Large intestine (tissue), 3 donors: ENCODE data around the gene GALR1. TPM values are rescaled to one million over a fixed set of nuclear protein-coding genes. Genes with fewer than 3 reads are reported as not detected.

Source experiments
- DNase-seq, 2 donors: peaks; one replicate each; pipeline versions ENCODE4 v3.0.0 to v3.0.0-alpha.2; 2013
- H3K27ac ChIP-seq: one replicate; pipeline ENCODE4 v1.5.1; 2013; ENCODE audit warnings: low read length
- H3K27me3 ChIP-seq: 2 replicates; pipeline ENCODE4 v1.6.1; 2013; ENCODE audit warnings: low read length; ENCODE audit not compliant: control insufficient read depth, insufficient read depth
- H3K36me3 ChIP-seq: 2 replicates; pipeline ENCODE4 v1.6.1; 2013; ENCODE audit warnings: low read length; ENCODE audit not compliant: control insufficient read depth, insufficient read depth
- H3K4me1 ChIP-seq: one replicate; pipeline ENCODE4 v1.6.1; 2013; ENCODE audit warnings: low read length; ENCODE audit not compliant: control insufficient read depth, insufficient read depth
- H3K4me3 ChIP-seq: one replicate; pipeline ENCODE4 v1.5.1; 2013; ENCODE audit warnings: low read length
- H3K9me3 ChIP-seq: one replicate; pipeline ENCODE4 v1.6.1; 2013; ENCODE audit warnings: mild to moderate bottlenecking, low read depth, low read length, moderate library complexity; ENCODE audit not compliant: control insufficient read depth
- WGBS: methylation state at CpG from one replicate; pipeline ENCODE4 v1.1.5; 2013; ENCODE audit warnings: low lambda C conversion rate; ENCODE audit not compliant: insufficient coverage; 5-methylcytosine and 5-hydroxymethylcytosine counted together
- polyA plus RNA-seq: library from polyadenylated mRNA; unstranded; fragments of 120-200 nt; gene quantifications from one replicate; pipeline ENCODE4 v1.2.1, GENCODE V29; 2013

GALR1 gene
- polyA plus RNA-seq, 1 donor: 0.51 TPM

- Histone ChIP-seq H3K27ac (no peak overlapping the region), H3K36me3 (no peaks in the 10 kb centered on the region), H3K27me3 (peaks cover 68% of the 10 kb centered on the region), H3K9me3 (peaks cover 7% of the 10 kb centered on the region), H3K4me1 (no peaks in the 10 kb centered on the region), H3K4me3 (no peak overlapping the region)
- DNase-seq: peak in 1 of 2 donors; percentile 11
- no CpG with 5 or more reads among the region's 40 CpGs for WGBS
Observed at GRCh38 chr18:77250501-77250925, 865 bp downstream of the GALR1 start.

GRCh38 chr18:77250926-77251729, 1.5 kb downstream of the GALR1 start:
- no peak overlapping the region for H3K27ac ChIP-seq
- no peak for DNase-seq
- H3K4me3 ChIP-seq: no peak overlapping the region
- no CpG with 5 or more reads among the region's 67 CpGs for WGBS
- H3K4me1 ChIP-seq: no peaks in the 10 kb centered on the region
- H3K36me3 ChIP-seq: no peaks in the 10 kb centered on the region
- H3K27me3 ChIP-seq: peaks cover 68% of the 10 kb centered on the region
- H3K9me3 ChIP-seq: peaks cover 7% of the 10 kb centered on the region

GRCh38 chr18:77251730-77252050, 2.0 kb downstream of the GALR1 start:
- Histone ChIP-seq H3K9me3 (peaks cover 7% of the 10 kb centered on the region), H3K27ac (no peak overlapping the region), H3K4me1 (no peaks in the 10 kb centered on the region), H3K4me3 (no peak overlapping the region), H3K36me3 (no peaks in the 10 kb centered on the region), H3K27me3 (peaks cover 64% of the 10 kb centered on the region)
- WGBS: no CpG with 5 or more reads among the region's 20 CpGs
- DNase-seq: no peak

- no CpG with 5 or more reads among the region's 10 CpGs for WGBS
- H3K4me3 ChIP-seq: no peak overlapping the region
- H3K27me3 ChIP-seq: peaks cover 41% of the 10 kb centered on the region
- DNase-seq: no peak
- H3K4me1 ChIP-seq: no peaks in the 10 kb centered on the region
- H3K36me3 ChIP-seq: no peaks in the 10 kb centered on the region
- peaks cover 20% of the 10 kb centered on the region for H3K9me3 ChIP-seq
- no peak overlapping the region for H3K27ac ChIP-seq
Observed at GRCh38 chr18:77254711-77255405, 5.2 kb downstream of the GALR1 start.

- H3K27ac ChIP-seq: no peak overlapping the region
- DNase-seq: no peak
- H3K4me1 ChIP-seq: no peaks in the 10 kb centered on the region
- H3K27me3 ChIP-seq: peaks cover 35% of the 10 kb centered on the region
- WGBS: 88% methylated on average over 1 of the region's 6 CpGs
- H3K4me3 ChIP-seq: no peak overlapping the region
- H3K9me3 ChIP-seq: peaks cover 18% of the 10 kb centered on the region
- no peaks in the 10 kb centered on the region for H3K36me3 ChIP-seq
Observed at GRCh38 chr18:77255426-77256105, 5.9 kb downstream of the GALR1 start.

GRCh38 chr18:77262643-77263465, 13.2 kb downstream of the GALR1 start:
- peaks cover 16% of the 10 kb centered on the region for H3K9me3 ChIP-seq
- no peak overlapping the region for H3K27ac ChIP-seq
- WGBS: no CpG with 5 or more reads among the region's 4 CpGs
- no peak overlapping the region for H3K4me3 ChIP-seq
- H3K4me1 ChIP-seq: no peaks in the 10 kb centered on the region
- H3K36me3 ChIP-seq: no peaks in the 10 kb centered on the region
- no peaks in the 10 kb centered on the region for H3K27me3 ChIP-seq
- DNase-seq: no peak

GRCh38 chr18:77263466-77263763, 13.8 kb downstream of the GALR1 start:
- Histone ChIP-seq H3K27me3 (no peaks in the 10 kb centered on the region), H3K27ac (no peak overlapping the region), H3K9me3 (peaks cover 14% of the 10 kb centered on the region), H3K36me3 (no peaks in the 10 kb centered on the region), H3K4me3 (no peak overlapping the region), H3K4me1 (no peaks in the 10 kb centered on the region)
- no peak for DNase-seq
- whole genome bisulfite sequencing: no CpG with 5 or more reads among the region's 3 CpGs

- Histone ChIP-seq H3K27me3 (no peaks in the 10 kb centered on the region), H3K4me3 (no peak overlapping the region), H3K27ac (no peak overlapping the region), H3K36me3 (no peaks in the 10 kb centered on the region), H3K9me3 (peaks cover 3% of the 10 kb centered on the region), H3K4me1 (no peaks in the 10 kb centered on the region)
- 17% methylated on average over 1 of the region's 6 CpGs for WGBS
- peak in 1 of 2 donors; percentile 19 for DNase-seq
Observed at GRCh38 chr18:77267969-77268368, 18.3 kb downstream of the GALR1 start.

GRCh38 chr18:77268456-77268855, 18.8 kb downstream of the GALR1 start:
- WGBS: 88% methylated on average over 5 of the region's 9 CpGs
- Histone ChIP-seq H3K27me3 (no peaks in the 10 kb centered on the region), H3K36me3 (no peaks in the 10 kb centered on the region), H3K27ac (no peak overlapping the region), H3K9me3 (peaks cover 3% of the 10 kb centered on the region), H3K4me1 (no peaks in the 10 kb centered on the region), H3K4me3 (no peak overlapping the region)
- no peak for DNase-seq
